Glomerular visceral epithelial cell (primary cell): ENCODE results near the gene NBDY.
A peak's percentile ranks its signal among the peaks of the same experiment; 100 is the strongest.
"Not testable (repeated sequence)": the region's sequence is repeated elsewhere in the genome, so short reads cannot be mapped to it uniquely, and the experiment has no call there.

Experiments
- DNase-seq: peaks from one replicate; pipeline ENCODE4 v3.0.0-alpha.2; 2016; ENCODE audit errors: extremely low spot score

The NBDY gene

GRCh38 chrX:56729152-56729850, at the start of gene NBDY:
Gene NBDY (plus strand): TSS chrX:56729243. CDS start chrX:56729354, 111 bp downstream.
- peak; percentile 40 for DNase-seq

DNA sequence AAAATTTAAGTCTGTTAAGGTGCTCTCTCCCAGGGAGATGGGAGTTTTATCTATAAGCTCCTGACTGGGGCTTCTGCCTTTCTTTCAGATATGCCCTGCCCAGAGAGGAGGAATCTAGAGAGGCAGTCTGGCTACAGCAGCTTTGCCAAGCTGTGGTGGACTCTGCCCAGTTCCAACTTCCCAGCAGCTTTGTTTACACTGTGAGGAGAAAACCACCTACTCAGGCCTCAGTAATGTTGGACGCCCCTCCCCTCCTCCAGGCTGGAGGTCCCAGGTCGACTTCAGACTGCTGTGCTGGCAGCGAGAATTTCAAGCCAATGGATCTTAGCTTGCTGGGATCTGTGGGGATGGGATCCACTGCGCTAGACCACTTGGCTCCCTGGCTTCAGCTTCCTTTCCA, 24.5 kb upstream of the NBDY start:
- not testable (repeated sequence) for DNase-seq

DNA sequence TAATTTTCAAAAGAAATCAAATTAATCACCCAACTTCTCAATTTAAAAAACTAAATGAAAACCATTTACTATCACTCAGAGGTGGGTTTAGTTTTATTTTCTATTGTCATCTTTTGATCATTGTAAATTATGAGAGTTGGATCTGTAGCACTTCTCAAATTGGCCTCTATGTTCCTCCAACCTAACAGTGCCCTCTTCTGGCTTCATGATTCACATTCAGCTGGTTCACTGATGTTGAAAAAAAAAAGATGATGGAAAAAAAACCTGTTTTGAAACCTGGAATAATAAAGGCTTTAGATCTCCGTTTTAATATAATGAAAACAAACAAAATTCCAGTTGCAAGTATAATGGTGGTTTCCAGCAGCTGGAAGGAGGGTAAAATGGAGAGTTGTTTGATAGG, 2.4 kb upstream of the NBDY start:
- peak; percentile 45 for DNase-seq

DNA sequence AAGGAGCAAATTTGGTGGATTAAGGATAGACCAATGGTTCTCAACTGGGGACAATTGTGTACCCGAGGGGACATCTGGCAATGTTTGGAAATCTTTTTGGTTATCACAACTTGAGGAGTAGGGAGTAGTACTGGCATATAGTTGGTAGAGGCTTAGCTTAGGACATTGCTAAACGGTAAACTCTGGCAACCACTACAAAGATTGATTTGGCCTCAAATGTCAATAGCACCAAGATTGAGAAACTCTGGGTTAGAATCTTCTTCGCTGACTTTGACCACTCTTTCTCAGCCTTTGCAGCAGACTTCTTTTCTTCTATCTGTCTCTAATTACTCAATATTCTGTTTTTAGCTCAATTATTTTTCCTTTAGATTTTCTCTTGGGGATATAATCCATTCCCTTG, 1.5 kb upstream of the NBDY start:
- DNase-seq = no peak

DNA sequence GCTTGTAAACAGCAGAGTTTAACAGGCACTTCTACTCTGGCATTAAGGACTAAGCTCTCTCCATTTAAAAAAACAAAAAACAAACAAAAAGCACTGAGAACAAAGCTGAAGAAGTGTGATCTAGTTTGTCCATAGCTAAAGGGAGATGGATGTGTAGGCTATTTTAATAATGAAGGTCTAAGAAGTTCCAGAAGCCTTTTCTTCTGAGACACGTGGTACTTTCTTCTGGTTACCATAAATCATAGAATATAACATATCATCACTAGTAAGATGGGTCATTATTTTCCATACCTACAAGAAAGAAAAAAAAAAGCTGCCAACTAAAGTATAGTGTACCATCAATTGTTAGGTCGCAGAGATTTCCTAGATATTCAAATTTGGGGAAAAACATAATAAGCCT, 722 bp upstream of the NBDY start:
- no peak for DNase-seq

DNA sequence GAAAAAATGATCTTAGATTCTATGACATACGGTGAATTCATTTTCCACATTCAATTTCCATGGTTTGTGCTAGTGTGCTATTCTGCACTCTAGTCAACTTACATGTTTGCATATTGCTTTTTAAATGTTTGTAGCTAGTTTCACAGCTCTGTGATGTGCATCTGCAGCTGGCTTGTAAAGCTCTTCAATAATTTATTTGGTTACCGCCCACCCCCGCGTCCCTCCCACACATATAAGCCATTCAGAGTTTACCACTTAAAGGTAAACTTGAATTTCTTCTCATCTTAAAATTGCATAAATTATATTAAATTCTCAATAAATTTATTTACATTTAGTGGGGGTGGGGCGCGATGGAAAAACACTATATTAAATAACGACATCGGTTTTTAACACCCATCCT, 291 bp upstream of the NBDY start:
- DNase-seq = no peak

GRCh38 chrX:56733459-56734046, 4.5 kb downstream of the NBDY start:
- peak; percentile 38 for DNase-seq

GRCh38 chrX:56736219-56736618, 7.2 kb downstream of the NBDY start:
- DNase-seq = no peak

DNA sequence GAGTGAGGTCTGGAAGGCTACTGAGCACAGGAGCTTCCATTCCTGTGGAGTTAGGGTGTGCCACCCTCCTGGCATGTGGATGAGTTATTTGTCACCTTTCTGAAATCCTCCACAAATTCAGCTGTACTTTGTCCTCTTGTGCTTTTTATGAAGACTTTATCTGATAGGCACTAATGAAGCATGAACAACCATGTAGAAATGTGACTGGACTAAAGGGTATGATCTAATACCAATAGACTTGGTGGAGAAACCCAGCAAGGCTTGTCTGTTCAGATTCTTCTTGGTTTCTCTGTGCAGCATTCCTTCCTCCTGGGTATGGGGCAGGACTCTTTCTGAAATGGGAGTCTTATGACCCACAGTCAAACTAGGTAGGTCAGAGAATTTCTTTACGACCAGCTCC, 9.6 kb downstream of the NBDY start:
- no peak for DNase-seq

- DNase-seq = peak; percentile 31
Measured at GRCh38 chrX:56744996-56745395, 16.0 kb downstream of the NBDY start.

- DNase-seq = no peak
Measured at GRCh38 chrX:56746996-56747395, 18.0 kb downstream of the NBDY start.

DNA sequence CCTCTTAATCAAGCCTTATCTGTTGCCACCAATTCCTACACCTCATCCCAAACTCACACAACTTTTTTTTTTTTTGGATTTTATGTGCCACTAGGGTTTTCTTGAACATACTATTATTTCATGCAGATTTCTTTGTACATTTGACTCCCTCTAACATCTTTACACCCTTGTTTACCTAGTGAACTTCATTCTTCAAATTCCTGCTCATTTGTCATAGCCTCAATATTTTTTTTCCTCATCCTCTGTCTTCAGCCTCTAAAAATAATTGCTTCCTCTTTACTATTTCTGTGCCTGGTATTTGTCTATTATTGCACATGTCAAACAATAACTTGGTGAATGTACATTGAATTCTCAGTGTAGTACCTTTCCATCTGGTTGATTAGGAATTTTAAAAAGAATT, 22.0 kb downstream of the NBDY start:
- no peak for DNase-seq

DNA sequence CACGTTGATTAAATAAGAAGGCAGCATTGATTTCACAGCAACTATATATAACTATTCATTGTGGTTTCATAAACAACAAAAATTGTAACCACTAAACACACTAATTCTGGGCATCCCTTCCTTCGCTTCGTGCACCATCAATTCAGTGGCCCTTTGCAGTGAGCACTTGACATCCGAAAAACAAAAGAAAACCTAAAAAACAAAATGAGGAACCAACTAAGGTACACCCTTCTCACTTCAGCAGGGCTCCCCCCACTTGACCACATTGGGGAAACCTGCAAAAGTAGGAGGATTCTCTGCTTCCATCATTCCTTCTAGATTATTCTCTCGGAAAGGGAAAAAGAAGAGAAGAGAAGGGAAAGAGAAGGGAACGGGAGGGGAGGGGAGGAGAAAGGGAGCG, 28.3 kb downstream of the NBDY start:
- no peak for DNase-seq

GRCh38 chrX:56758456-56758855, 29.4 kb downstream of the NBDY start:
- no peak for DNase-seq

DNA sequence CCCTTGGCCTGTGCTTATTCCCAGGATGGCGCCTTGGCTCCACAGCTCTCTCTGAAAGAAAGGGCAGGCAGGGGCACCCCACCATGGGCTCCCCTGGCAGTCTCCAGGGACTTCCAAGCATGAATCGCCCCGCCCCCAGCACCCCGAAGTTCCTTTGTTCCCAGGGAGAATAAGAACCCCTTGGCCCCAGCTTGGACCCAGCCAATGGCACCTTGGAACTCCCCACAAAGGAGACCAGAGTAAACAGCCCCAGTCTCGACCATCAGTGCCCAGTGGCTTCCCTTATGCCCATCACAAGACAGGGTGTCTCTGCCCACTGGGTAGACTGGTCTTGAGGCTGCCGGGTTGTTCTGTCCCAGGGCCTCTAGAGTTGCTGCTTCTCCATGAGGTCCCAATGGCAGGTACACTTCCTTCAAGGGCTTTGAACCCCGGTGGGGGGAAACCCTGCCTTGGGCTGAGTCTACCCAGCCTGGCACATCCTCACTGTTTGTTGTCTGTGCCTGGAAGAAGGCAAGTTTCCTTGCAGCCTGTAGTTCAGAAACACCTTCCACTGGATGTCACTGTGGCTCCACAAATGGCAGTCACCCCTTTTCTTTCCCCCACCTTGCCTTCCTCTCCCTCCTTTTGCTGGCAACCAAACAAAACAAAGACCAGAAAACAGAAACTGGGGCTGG, 30.8 kb downstream of the NBDY start:
- DNase-seq = no peak

DNA sequence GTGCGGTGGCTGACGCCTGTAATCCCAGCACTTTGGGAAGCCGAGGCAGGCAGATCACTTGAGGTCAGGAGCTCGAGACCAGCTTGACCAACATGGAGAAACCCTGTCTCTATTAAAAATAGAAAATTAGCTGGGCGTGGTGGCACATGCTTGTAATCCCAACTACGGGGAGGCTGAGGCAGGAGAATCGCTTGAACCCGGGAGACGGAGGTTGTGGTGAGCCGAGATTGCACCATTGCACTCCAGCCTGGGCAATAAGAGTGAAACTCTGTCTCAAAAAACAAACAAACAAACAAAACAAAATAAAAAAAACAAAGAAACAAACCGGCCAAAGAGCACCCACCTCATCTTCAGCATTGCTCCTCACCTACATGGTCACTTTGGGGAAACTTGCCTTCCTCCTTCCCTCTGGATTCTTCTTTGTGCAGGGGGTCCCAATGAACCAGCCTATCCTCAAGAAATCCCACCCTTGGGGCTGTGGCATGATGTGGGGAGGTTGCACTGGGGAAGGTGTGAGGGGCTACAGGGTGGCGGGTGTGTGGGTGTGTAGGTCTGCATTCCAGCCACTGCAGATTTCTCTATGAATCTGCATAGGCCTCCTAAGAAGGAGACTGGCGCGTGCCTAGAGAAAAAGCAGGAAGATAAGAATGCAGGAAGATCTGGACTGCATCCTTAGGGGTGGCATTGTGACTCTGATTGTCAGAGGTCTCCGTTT, 31.5 kb downstream of the NBDY start:
- not testable (repeated sequence) for DNase-seq

DNA sequence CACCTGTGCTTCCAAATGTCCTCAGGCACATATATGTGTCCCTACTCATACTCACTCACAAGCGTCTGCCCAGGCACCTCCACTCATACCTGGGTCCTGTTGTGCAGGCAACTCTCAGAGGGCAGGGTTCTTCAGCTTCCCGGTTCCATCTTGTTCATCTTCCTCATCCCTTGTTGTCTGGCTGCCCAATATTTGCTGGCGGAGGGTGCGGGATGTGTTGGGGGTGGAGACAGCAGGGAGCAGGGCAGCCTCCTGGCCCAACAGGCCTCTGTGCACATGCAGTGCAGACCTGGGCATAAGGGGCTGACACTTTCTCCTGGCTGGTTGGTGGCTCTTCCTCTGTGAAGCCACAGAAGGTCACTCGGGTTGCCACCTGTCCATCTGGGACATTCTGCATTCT, 32.1 kb downstream of the NBDY start:
- DNase-seq = no peak

GRCh38 chrX:56762220-56762619, 33.2 kb downstream of the NBDY start:
- no peak for DNase-seq

GRCh38 chrX:56762707-56763555, 33.9 kb downstream of the NBDY start:
- no peak for DNase-seq

GRCh38 chrX:56763556-56764152, 34.6 kb downstream of the NBDY start:
- no peak for DNase-seq
